HG03558 (cell line): ENCODE data around the gene CSNK1G3.
"Not testable (repeated sequence)": the region's sequence is repeated elsewhere in the genome, so short reads cannot be mapped to it uniquely, and the experiment has no call there.

Source experiments
- ATAC-seq: cut with Tn5 transposase; IDR thresholded peaks from one replicate; pipeline ENCODE4 v1.9.1; 2021; ENCODE audit warnings: moderate number of reproducible peaks; ENCODE audit not compliant: unreplicated experiment; ENCODE audit errors: extremely low read depth

CSNK1G3 gene

GRCh38 chr5:123511648-123512605 lies at the start of gene CSNK1G3:
CSNK1G3 (plus strand) TSS chr5:123512177; CDS start chr5:123545664, 33,487 bp downstream.
- ATAC-seq = peak; percentile 89

GRCh38 chr5:123466839-123467238 lies 45.1 kb upstream of the CSNK1G3 start:
- ATAC-seq = not testable (repeated sequence)

GRCh38 chr5:123471385-123471784 lies 40.6 kb upstream of the CSNK1G3 start:
- ATAC-seq = no peak

GRCh38 chr5:123472150-123472924 lies 39.6 kb upstream of the CSNK1G3 start:
- no peak for ATAC-seq

GRCh38 chr5:123474228-123474627 lies 37.7 kb upstream of the CSNK1G3 start:
- no peak for ATAC-seq

GRCh38 chr5:123476731-123477130 lies 35.2 kb upstream of the CSNK1G3 start:
- ATAC-seq = no peak

- no peak for ATAC-seq
Observed at GRCh38 chr5:123478546-123478945, 33.4 kb upstream of the CSNK1G3 start.

- no peak for ATAC-seq
Observed at GRCh38 chr5:123482258-123482657, 29.7 kb upstream of the CSNK1G3 start.

GRCh38 chr5:123483446-123484077 lies 28.4 kb upstream of the CSNK1G3 start:
- no peak for ATAC-seq

GRCh38 chr5:123485275-123485674 lies 26.7 kb upstream of the CSNK1G3 start:
- ATAC-seq = no peak

GRCh38 chr5:123486951-123487655 lies 24.9 kb upstream of the CSNK1G3 start:
- ATAC-seq = no peak

- no peak for ATAC-seq
Observed at GRCh38 chr5:123490974-123491373, 21.0 kb upstream of the CSNK1G3 start.

GRCh38 chr5:123495211-123495610 lies 16.8 kb upstream of the CSNK1G3 start:
- ATAC-seq = not testable (repeated sequence)

- no peak for ATAC-seq
Observed at GRCh38 chr5:123496892-123497291, 15.1 kb upstream of the CSNK1G3 start.

- ATAC-seq = no peak
Observed at GRCh38 chr5:123500471-123500870, 11.5 kb upstream of the CSNK1G3 start.

- ATAC-seq = no peak
Observed at GRCh38 chr5:123502120-123502519, 9.9 kb upstream of the CSNK1G3 start.

- ATAC-seq = no peak
Observed at GRCh38 chr5:123503299-123503698, 8.7 kb upstream of the CSNK1G3 start.

- ATAC-seq = no peak
Observed at GRCh38 chr5:123505633-123506032, 6.3 kb upstream of the CSNK1G3 start.

GRCh38 chr5:123508441-123508840 lies 3.5 kb upstream of the CSNK1G3 start:
- no peak for ATAC-seq

- ATAC-seq = no peak
Observed at GRCh38 chr5:123511290-123511647, 708 bp upstream of the CSNK1G3 start.
